ENCODE measurements around the gene SLC66A2. TPM values are rescaled to one million over a fixed set of nuclear protein-coding genes. Genes with fewer than 3 reads are reported as not detected.

SLC66A2 gene
- total RNA-seq, 1 donor from 2014 or later, result 37.8 TPM

- intact Hi-C loops (cut with micrococcal nuclease), result no loop called here
These were observed 98.0 kb downstream of the SLC66A2 start for GRCh38 chr18:79853303-79853992.

DNA sequence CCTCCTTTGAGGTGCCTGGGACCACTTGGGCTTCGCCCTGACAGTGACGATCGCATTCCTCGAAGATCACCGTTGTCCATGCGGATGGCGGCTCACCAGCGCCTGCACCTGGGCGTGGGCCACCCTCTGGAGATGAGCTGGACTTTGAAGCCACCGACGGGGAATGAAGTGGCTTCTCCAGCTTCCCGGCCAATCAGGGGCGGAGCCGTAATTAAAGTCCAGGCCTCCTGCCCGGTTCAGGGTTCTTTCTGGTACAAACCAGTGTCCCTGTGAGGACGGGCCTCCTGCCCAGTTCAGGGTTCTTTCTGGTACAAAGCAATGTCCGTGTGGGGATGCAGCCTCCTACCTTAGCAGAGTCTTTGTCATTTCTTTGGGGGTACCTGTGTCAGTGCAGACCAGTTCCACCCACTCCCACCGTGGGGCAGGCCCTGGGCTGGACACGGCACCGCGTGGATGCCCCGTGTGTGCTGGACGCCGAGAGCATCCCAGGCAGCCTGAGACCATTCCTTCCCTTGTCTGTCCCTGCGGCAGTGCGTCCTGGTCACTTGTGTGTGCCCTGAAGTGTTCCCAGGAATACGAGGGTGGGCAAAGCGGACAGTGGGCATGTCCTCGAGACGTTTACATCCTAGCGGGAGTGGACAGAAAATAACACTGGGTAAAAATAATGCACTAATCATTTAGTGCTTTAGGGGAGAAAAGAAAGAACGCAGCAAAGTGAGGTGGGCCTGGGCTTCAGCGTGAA lies 98.7 kb downstream of the SLC66A2 start:
- intact Hi-C loops (cut with micrococcal nuclease), result no loop called here

Other genes starting within 250 kb of the SLC66A2 start
- gene KCNG2, start 153.7 kb downstream of the SLC66A2 start, total RNA-seq, result not detected in 2 replicates
- 7.0 and 8.0 TPM in 2 replicates for gene HSBP1L1, start 13.0 kb upstream of the SLC66A2 start, total RNA-seq
- 130 and 136 TPM in 2 replicates for gene TXNL4A, start 36.9 kb upstream of the SLC66A2 start, total RNA-seq
- 28.7 and 31.0 TPM in 2 replicates for gene RBFA, start 82.8 kb upstream of the SLC66A2 start, total RNA-seq
- 27.1 and 28.6 TPM in 2 replicates for gene ADNP2, start 157.6 kb upstream of the SLC66A2 start, total RNA-seq

Measured in T-helper 2 cell treated with Interferon-gamma antibody and Interleukin-4, amounts not matched to agents 100 ng/mL and 5 ng/mL, for 36 hours (primary cell).